ENCODE results near the gene SURF1. TPM values are rescaled to one million over a fixed set of nuclear protein-coding genes. Genes with fewer than 3 reads are reported as not detected.

The SURF1 gene
- total RNA-seq, 4 donors from 2014 or later, result 50.4 to 86.4 (median 69.2) TPM

DNA sequence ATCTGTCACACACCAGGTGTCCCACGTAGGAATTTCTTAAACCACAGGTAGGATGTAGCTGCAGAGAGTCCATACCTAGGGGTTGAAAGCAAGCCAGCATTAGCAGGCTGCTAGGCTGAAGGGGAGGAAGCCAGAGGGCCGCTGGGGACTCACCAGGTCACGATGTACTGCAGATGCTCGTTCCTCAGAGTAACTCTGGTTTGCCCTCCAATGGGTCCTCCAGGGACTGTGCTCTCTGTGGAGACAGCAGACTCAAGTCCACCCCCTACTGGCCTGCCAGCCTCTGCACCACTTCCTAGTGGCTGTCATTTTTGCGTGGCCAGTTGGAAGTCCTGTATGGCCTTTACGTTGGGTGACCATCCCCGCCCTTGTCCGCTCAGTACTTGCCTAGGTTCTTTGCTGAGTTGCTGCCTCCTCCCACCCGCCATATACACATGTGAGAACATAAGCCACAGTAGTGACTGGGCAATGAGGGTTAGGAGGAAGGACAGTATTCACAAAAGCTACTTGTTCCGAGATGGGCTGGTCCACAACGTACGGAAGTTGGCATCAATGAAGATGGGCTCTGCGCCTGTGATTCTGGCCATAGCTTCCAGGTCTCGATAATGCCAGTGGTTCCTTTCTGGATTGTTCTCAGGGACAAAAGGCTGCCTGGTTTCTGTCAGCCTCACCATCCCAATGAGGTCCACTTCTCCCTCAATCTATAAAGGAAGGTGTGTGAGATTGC, 4.2 kb downstream of the SURF1 start:
- no peak overlapping the region for H3K4me3 ChIP-seq
- WGBS, result 75% methylated on average over 13 of the region's 14 CpGs
- no peaks in the 10 kb centered on the region for H3K27me3 ChIP-seq
- H3K4me1 ChIP-seq, result peaks cover 32 to 54% (median 44%) of the 10 kb centered on the region in 4 donors
- no peak for TF ChIP-seq POLR2AphosphoS5 (IDR thresholded peaks at IDR 0.05)
- TF ChIP-seq, protein P1, sequence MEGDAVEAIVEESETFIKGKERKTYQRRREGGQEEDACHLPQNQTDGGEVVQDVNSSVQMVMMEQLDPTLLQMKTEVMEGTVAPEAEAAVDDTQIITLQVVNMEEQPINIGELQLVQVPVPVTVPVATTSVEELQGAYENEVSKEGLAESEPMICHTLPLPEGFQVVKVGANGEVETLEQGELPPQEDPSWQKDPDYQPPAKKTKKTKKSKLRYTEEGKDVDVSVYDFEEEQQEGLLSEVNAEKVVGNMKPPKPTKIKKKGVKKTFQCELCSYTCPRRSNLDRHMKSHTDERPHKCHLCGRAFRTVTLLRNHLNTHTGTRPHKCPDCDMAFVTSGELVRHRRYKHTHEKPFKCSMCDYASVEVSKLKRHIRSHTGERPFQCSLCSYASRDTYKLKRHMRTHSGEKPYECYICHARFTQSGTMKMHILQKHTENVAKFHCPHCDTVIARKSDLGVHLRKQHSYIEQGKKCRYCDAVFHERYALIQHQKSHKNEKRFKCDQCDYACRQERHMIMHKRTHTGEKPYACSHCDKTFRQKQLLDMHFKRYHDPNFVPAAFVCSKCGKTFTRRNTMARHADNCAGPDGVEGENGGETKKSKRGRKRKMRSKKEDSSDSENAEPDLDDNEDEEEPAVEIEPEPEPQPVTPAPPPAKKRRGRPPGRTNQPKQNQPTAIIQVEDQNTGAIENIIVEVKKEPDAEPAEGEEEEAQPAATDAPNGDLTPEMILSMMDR (IDR thresholded peaks at IDR 0.05), result peak in 2 of 3 experiments; percentile 13 to 43
- no peaks in the 10 kb centered on the region for H3K9me3 ChIP-seq
- no peak overlapping the region for H3K27ac ChIP-seq (replicated peaks in 1 of 4)
- no peak for DNase-seq (ENCODE audit: extremely low spot score)
- H3K36me3 ChIP-seq, result peaks cover 34 to 57% (median 52%) of the 10 kb centered on the region in 4 donors
- intact Hi-C loops (cut with DNase I), result no loop called here

DNA sequence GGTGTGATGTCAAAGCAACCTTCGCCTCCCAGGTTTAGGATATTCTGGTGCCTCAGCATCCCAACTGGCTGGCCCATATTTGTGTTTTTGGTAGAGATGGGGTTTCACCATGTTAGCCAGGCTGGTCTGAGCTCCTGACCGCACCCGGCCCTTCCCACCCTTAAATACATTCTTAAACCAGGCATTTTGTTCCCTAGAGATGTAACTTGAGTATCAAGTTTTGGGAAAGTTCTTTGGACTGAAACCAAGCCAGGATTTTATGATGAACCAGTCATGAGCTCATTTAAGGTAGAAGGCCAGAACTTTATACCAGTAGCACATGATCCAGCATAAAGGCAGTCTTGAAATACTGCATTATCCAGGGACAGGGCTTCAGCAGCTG, 4.8 kb downstream of the SURF1 start:
- H3K9me3 ChIP-seq, result no peaks in the 10 kb centered on the region

DNA sequence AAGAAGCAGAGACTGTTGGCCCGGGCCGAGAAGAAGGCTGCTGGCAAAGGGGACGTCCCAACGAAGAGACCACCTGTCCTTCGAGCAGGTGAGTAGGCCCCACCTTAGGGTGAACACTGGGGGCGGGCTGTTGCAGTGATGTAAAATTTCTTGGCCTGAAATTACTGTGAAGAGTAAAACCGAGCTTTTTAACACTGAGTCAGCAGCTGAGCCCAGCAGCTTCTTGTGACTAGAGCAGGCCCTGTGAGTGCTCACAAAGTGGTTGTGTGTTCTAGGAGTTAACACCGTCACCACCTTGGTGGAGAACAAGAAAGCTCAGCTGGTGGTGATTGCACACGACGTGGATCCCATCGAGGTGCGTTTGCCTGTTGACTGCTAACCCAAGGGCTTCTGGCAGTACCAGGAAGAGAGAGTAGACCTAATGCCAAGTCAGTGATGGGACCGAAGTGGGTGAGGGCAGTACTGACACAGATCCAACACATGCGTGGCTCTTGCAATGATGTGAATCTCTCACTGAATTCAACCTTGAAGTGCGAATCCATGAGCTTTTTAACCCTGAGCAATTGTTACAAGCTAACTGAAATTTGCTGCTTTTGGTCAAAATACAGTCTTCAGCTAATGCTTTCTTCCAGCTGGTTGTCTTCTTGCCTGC, 6.2 kb downstream of the SURF1 start:
- Histone ChIP-seq H3K4me3 (no peak overlapping the region), H3K27ac (replicated peaks in 1 of 4) (peak overlapping the region in 1 of 4 donors; percentile 0), H3K27me3 (no peaks in the 10 kb centered on the region), H3K36me3 (peaks cover 38 to 68% (median 64%) of the 10 kb centered on the region in 4 donors), H3K9me3 (no peaks in the 10 kb centered on the region), H3K4me1 (peaks cover 32 to 58% (median 49%) of the 10 kb centered on the region in 4 donors)
- intact Hi-C loops (cut with DNase I), result no loop called here
- no peak for DNase-seq (ENCODE audit: extremely low spot score)
- 82% methylated on average over 15 of the region's 15 CpGs for WGBS
- no peak for TF ChIP-seq POLR2A (IDR thresholded peaks at IDR 0.05; ENCODE audit: low read depth)
- TF ChIP-seq, protein P1 (IDR thresholded peaks at IDR 0.05), result no peak
- no peak for TF ChIP-seq POLR2AphosphoS5 (IDR thresholded peaks at IDR 0.05)
- no peak for TF ChIP-seq EP300 (IDR thresholded peaks at IDR 0.05)

More for the DNA sequence above, 4.8 kb downstream of the SURF1 start:
- 86% methylated on average over 3 of the region's 3 CpGs for WGBS
- no peak for DNase-seq (ENCODE audit: extremely low spot score)
- intact Hi-C loops (cut with DNase I), result no loop called here
- Histone ChIP-seq H3K4me1 (peaks cover 34 to 54% (median 44%) of the 10 kb centered on the region in 4 donors), H3K4me3 (no peak overlapping the region), H3K27me3 (no peaks in the 10 kb centered on the region), H3K36me3 (peaks cover 34 to 57% (median 52%) of the 10 kb centered on the region in 4 donors), H3K27ac (replicated peaks in 1 of 4) (no peak overlapping the region)
- no peak for TF ChIP-seq EP300 (IDR thresholded peaks at IDR 0.05)
- TF ChIP-seq, protein P1 (IDR thresholded peaks at IDR 0.05), result no peak
- no peak for TF ChIP-seq POLR2AphosphoS5 (IDR thresholded peaks at IDR 0.05)
- no peak for TF ChIP-seq POLR2A (IDR thresholded peaks at IDR 0.05; ENCODE audit: low read depth)

DNA sequence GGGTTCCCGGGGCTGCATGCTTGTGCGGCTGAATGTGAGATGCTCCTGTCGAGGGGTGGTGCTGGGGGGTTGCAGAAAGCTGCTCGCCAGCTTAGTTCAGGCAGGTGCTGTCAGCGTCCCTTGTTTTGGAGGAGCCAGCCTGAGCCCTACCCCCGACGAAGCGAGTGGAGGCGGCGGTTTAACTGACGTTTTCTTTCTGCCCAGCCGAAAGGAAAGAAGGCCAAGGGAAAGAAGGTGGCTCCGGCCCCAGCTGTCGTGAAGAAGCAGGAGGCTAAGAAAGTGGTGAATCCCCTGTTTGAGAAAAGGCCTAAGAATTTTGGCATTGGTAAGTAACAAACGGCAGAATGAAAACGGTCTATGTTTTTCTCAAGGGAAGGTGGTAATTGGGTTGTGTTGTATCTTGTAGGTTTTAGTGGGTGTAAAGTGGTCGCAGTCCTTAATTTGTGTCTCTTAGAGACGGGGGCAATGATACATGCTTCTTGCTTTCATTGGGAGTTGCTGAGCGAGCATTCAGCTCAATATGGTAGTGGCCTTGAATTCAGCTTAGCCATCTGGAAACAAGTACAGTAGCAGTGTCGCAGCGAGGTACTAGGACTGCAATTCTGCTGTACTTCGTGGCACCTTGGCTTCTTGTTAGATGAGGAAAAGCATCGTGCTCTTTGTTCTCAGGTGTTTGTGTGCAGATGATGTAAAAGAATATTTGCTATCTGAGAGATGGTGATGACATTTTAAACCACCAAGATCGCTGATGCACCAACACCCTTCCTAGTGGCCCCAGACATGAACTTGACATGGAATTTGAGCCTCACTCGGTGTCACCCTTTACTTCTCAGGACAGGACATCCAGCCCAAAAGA, 7.3 kb downstream of the SURF1 start:
- Histone ChIP-seq H3K27me3 (no peaks in the 10 kb centered on the region), H3K4me3 (peak overlapping the region; percentile 93 to 99 (median 96)), H3K9me3 (no peaks in the 10 kb centered on the region), H3K27ac (replicated peaks in 1 of 4) (peak overlapping the region; percentile 90 to 96 (median 94)), H3K4me1 (peaks cover 25 to 47% (median 41%) of the 10 kb centered on the region in 4 donors), H3K36me3 (peaks cover 41 to 73% (median 72%) of the 10 kb centered on the region in 4 donors)
- DNase-seq (ENCODE audit: extremely low spot score), result no peak
- WGBS, result 26% methylated on average over 17 of the region's 25 CpGs
- TF ChIP-seq POLR2AphosphoS5 (IDR thresholded peaks at IDR 0.05) (no peak), EP300 (IDR thresholded peaks at IDR 0.05) (no peak), POLR2A (IDR thresholded peaks at IDR 0.05; ENCODE audit: low read depth) (no peak)
- TF ChIP-seq, protein P1 (IDR thresholded peaks at IDR 0.05), result no peak
- intact Hi-C loops (cut with DNase I), result no loop called here

Measured in esophagus muscularis mucosa (tissue), 4 donors.